ENCODE results near the gene HSDL2. TPM values are rescaled to one million over a fixed set of nuclear protein-coding genes. Genes with fewer than 3 reads are reported as not detected.
A peak's percentile ranks its signal among the peaks of the same experiment; 100 is the strongest.
"Not testable (repeated sequence)": the region's sequence is repeated elsewhere in the genome, so short reads cannot be mapped to it uniquely, and the experiment has no call there.

Gene HSDL2
- total RNA-seq, 2 donors from 2014 or later = 31.7 to 36.3 TPM

DNA sequence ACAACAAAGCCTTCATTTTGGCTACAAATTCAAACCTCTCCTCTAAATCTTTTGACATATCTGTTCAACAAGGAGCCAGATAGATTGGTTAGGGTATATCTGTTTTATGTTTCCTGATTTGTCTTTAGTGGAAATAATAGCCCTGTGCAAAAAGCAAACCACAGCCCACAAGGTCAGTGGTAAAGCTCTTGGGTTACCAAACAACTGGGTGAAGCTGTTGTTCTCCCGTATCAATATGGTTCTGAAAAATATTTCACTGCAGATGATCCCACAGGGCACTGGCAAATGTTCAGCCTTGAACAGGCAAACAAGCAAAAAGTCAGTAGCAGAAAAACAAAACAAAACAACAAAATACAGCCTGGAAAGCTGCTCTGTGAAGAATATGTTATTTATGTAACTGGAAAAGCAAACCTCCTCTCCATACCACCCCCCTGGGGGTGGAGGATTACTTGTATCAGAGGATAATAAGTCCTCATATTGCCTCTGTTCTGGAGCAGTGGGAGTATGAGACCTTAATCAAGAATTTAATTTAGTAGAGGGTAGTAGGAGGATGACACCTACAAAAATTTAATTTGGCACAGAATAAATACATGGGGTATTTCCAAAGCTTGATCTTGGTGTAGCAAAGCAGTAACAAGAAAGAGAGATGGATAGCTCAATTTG lies 25.7 kb upstream of the HSDL2 start:
- TF ChIP-seq, protein P1, sequence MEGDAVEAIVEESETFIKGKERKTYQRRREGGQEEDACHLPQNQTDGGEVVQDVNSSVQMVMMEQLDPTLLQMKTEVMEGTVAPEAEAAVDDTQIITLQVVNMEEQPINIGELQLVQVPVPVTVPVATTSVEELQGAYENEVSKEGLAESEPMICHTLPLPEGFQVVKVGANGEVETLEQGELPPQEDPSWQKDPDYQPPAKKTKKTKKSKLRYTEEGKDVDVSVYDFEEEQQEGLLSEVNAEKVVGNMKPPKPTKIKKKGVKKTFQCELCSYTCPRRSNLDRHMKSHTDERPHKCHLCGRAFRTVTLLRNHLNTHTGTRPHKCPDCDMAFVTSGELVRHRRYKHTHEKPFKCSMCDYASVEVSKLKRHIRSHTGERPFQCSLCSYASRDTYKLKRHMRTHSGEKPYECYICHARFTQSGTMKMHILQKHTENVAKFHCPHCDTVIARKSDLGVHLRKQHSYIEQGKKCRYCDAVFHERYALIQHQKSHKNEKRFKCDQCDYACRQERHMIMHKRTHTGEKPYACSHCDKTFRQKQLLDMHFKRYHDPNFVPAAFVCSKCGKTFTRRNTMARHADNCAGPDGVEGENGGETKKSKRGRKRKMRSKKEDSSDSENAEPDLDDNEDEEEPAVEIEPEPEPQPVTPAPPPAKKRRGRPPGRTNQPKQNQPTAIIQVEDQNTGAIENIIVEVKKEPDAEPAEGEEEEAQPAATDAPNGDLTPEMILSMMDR (IDR thresholded peaks at IDR 0.05) = no peak
- no peak overlapping the region for H3K4me3 ChIP-seq
- no peaks in the 10 kb centered on the region for H3K9me3 ChIP-seq
- DNase-seq (ENCODE audit: low spot score) = no peak
- no peak overlapping the region for H3K27ac ChIP-seq
- H3K4me1 ChIP-seq (ENCODE audit: control insufficient read depth in 1 of 2, low read depth in 2 of 2) = no peaks in the 10 kb centered on the region
- ATAC-seq (ENCODE audit: insufficient number of reproducible peaks, low FRiP score, low read depth) = no peak
- H3K36me3 ChIP-seq = no peaks in the 10 kb centered on the region
- H3K27me3 ChIP-seq (replicated peaks; ENCODE audit: insufficient read depth) = no peaks in the 10 kb centered on the region

DNA sequence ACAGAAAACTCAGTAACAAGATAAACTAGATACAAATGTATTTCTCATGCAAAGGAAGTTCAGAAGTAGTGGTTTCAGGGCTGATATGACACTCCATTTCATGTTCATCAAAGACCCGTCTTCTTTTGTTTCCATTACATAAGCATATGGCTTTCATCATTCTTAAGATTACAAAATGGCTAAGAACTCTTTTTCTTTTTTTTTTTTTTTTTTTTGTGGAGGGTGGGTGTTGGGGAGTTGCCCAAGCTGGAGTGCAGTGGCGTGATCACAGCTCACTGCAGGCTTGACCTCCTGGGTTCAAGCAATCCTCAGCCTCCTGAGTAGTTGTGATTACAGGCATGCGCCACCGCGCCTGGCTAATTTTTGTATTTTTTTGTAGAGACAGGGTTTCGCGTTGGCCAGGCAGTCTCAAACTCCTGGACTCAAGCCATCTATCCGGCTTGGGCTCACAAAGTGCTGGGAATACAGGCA lies 24.4 kb upstream of the HSDL2 start:
- Histone ChIP-seq H3K4me1 (ENCODE audit: control insufficient read depth in 1 of 2, low read depth in 2 of 2) (peaks cover 0 to 4% of the 10 kb centered on the region in 2 donors), H3K27ac (no peak overlapping the region), H3K9me3 (no peaks in the 10 kb centered on the region), H3K36me3 (no peaks in the 10 kb centered on the region), H3K4me3 (no peak overlapping the region), H3K27me3 (replicated peaks; ENCODE audit: insufficient read depth) (no peaks in the 10 kb centered on the region)
- ATAC-seq (ENCODE audit: insufficient number of reproducible peaks, low FRiP score, low read depth) (no peak), DNase-seq (ENCODE audit: low spot score) (no peak)
- TF ChIP-seq, protein P1 (IDR thresholded peaks at IDR 0.05) = no peak

DNA sequence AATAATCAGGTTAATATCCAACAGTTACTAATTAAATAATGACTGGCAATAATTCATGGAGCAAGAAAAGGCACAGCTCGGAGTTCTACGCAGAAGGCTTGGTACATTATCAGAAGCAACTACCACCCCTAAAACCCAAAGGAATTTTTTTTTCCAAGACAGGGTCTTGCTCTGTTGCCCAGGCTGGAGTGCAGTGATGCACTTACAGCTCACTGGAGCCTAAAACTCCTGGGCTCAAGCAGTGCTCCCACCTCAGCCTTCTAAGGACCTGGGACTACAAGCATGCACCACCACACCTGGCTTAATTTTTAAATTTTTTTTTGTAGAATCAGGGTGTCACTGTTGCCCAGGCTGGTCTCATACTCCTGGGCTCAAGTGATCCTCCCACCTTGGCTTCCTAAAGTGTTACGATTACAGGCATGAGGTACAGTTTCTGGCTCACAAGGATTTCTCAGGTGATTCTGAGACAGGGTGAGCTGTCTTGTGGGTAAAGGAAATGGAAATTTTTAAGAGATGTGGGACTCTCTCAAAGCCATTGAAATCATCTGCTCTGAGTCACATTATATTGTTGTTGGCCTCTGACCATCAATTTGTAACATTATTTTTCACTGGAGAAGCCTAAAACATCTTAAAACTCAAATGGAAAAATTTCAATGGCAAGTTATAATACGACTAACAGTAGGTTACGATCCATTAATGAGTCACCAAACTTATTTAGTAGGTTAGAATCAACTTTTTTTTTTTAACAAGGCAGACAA lies 19.7 kb upstream of the HSDL2 start:
- TF ChIP-seq, protein P1 (IDR thresholded peaks at IDR 0.05) = no peak
- peaks cover 0 to 11% of the 10 kb centered on the region in 2 donors for H3K4me1 ChIP-seq (ENCODE audit: control insufficient read depth in 1 of 2, low read depth in 2 of 2)
- no peak overlapping the region for H3K27ac ChIP-seq
- H3K9me3 ChIP-seq = no peaks in the 10 kb centered on the region
- ATAC-seq (ENCODE audit: insufficient number of reproducible peaks, low FRiP score, low read depth) (no peak), DNase-seq (ENCODE audit: low spot score) (no peak)
- no peaks in the 10 kb centered on the region for H3K27me3 ChIP-seq (replicated peaks; ENCODE audit: insufficient read depth)
- no peaks in the 10 kb centered on the region for H3K36me3 ChIP-seq
- no peak overlapping the region for H3K4me3 ChIP-seq

DNA sequence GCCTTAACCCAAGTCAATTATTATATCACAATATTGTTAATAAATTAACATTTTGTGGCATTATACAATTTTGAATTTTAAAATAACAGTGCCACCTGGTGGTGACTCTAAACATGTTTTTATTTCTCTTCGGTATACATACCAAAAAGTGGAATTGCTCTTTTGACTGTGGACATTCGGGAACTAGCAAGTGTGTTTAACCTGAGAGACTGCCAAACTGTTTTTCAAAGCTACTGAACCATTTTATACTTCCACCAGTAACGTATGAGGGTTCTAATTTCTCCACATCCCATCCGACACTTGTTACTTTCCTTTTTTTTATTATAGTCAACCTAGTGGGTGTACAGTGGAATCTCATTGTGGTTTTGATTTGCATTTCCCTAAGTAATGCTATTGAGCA lies 18.3 kb upstream of the HSDL2 start:
- TF ChIP-seq, protein P1 (IDR thresholded peaks at IDR 0.05) = peak; percentile 60
- DNase-seq (ENCODE audit: low spot score) = no peak

DNA sequence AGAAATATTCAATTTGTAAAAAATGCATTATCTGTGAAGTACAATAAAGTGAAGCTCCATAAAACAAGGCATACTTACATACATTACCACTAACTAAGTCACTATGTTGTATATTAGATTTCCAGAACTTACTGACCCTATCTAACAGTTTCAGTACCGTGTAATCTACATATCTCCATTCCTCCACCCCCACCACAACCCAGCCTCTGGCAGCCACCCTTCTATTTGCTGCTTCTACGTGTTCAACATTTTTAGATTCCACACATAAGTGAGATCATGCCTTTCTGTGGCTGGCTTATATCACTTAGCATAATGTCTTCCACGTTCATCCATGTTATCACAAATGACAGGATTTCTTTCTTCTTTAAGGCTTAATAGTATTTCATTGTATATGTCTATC lies 15.1 kb upstream of the HSDL2 start:
- DNase-seq (ENCODE audit: low spot score) (no peak), ATAC-seq (ENCODE audit: insufficient number of reproducible peaks, low FRiP score, low read depth) (no peak)
- Histone ChIP-seq H3K9me3 (peaks cover 5% of the 10 kb centered on the region), H3K27ac (no peak overlapping the region), H3K27me3 (replicated peaks; ENCODE audit: insufficient read depth) (no peaks in the 10 kb centered on the region), H3K4me1 (ENCODE audit: control insufficient read depth in 1 of 2, low read depth in 2 of 2) (peaks cover 0 to 11% of the 10 kb centered on the region in 2 donors), H3K4me3 (no peak overlapping the region), H3K36me3 (no peaks in the 10 kb centered on the region)
- TF ChIP-seq, protein P1 (IDR thresholded peaks at IDR 0.05) = no peak

More for the DNA sequence above, 18.3 kb upstream of the HSDL2 start:
- no peak for ATAC-seq (ENCODE audit: insufficient number of reproducible peaks, low FRiP score, low read depth)
- Histone ChIP-seq H3K9me3 (no peaks in the 10 kb centered on the region), H3K27me3 (replicated peaks; ENCODE audit: insufficient read depth) (no peaks in the 10 kb centered on the region), H3K27ac (no peak overlapping the region), H3K4me3 (no peak overlapping the region), H3K4me1 (ENCODE audit: control insufficient read depth in 1 of 2, low read depth in 2 of 2) (peaks cover 0 to 11% of the 10 kb centered on the region in 2 donors), H3K36me3 (no peaks in the 10 kb centered on the region)

DNA sequence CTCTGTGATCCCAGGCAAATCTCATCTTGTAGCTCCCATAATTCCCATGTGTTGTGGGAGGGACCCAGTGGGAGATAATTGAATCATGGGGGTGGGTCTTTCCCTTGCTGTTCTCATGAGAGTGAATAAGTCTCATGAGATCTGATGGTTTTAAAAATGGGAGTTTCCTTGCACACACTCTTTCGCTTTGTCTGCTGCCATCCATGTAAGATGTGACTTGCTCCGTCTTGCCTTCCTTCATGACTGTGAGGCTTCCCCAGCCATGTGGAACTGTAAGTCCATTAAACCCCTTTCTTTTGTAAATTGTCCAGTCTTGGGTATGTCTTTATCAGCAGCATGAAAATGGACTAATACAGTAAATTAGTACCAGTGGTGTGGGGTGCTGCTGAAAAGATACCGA lies 14.7 kb upstream of the HSDL2 start:
- not testable (repeated sequence) for H3K4me1 ChIP-seq (ENCODE audit: control insufficient read depth in 1 of 2, low read depth in 2 of 2); H3K36me3 ChIP-seq; DNase-seq (ENCODE audit: low spot score); H3K4me3 ChIP-seq; H3K9me3 ChIP-seq; ATAC-seq (ENCODE audit: insufficient number of reproducible peaks, low FRiP score, low read depth); H3K27ac ChIP-seq; H3K27me3 ChIP-seq (replicated peaks; ENCODE audit: insufficient read depth)
